H1 (cell line): ENCODE measurements around the gene KCND1. TPM values are rescaled to one million over a fixed set of nuclear protein-coding genes. Genes with fewer than 3 reads are reported as not detected.

Source experiments
- polyA plus RNA-seq, 7 experiments: library from polyadenylated mRNA; depleted of rRNA in 3 of 7; stranded (reverse) in 5 of 7; unstranded in 2 of 7; fragments of >200 nt in 5 of 7; fragments of 200-250 nt in 2 of 7; gene quantifications; 1 replicate in 5 of 7; 2 replicates in 1 of 7; 4 replicates in 1 of 7; pipeline versions ENCODE4 v1.2.1 to v1.2.3, GENCODE V29; 2011 to 2013; ENCODE audit warnings: missing spikeins in 2 of 7, mixed read lengths in 2 of 7
- small RNA-seq: library from polyadenylated mRNA; stranded (forward); fragments of <200 nt; extraction: miRNeasy Mini kit (QIAGEN cat#:217004); gene quantifications from one replicate; pipeline ENCODE3, GENCODE V24; 2013; ENCODE audit not compliant: insufficient read depth
- total RNA-seq: library from RNA; stranded (reverse); fragmentation: NEBNext Ultra II Directional; extraction: Animal tissue kit (Norgen Biotek cat#: 25700); gene quantifications from 2 replicates; pipeline ENCODE4 v1.2.1, GENCODE V29; 2021

KCND1 gene
- total and polyA plus RNA-seq, 2 of the 8 experiments (the other 6 are each of a cell fraction or from before 2014, with no cell fraction given): 3.1 to 6.8 TPM

Small RNA genes within 50 kb of the gene (small RNA-seq; reads per million reads assigned to genes)
- not detected for gene RNU6-722P

Other genes starting within 250 kb of the KCND1 start
- not detected in 2 replicates for gene GLOD5, start 210.1 kb downstream of the KCND1 start, total RNA-seq
- 0.18 and 0.35 TPM in 2 replicates for gene GLOD5, start 210.1 kb downstream of the KCND1 start, polyA plus RNA-seq (2011; rRNA removed)
- not detected in 2 replicates for gene GATA1, start 185.3 kb downstream of the KCND1 start, total RNA-seq
- gene GATA1, start 185.3 kb downstream of the KCND1 start, polyA plus RNA-seq (2011; rRNA removed): 0.05 TPM in 2 replicates
- 46.4 and 51.8 TPM in 2 replicates for gene HDAC6, start 169.8 kb downstream of the KCND1 start, total RNA-seq
- gene HDAC6, start 169.8 kb downstream of the KCND1 start, polyA plus RNA-seq (2011; rRNA removed): 34.0 and 36.4 TPM in 2 replicates
- gene ERAS, start 145.3 kb downstream of the KCND1 start, total RNA-seq: not detected in 2 replicates
- gene ERAS, start 145.3 kb downstream of the KCND1 start, polyA plus RNA-seq (2011; rRNA removed): 0.70 and 0.99 TPM in 2 replicates
- gene PCSK1N, start 136.2 kb downstream of the KCND1 start, total RNA-seq: 4.5 TPM in 2 replicates
- 3.6 and 7.0 TPM in 2 replicates for gene PCSK1N, start 136.2 kb downstream of the KCND1 start, polyA plus RNA-seq (2011; rRNA removed)
- 77.8 and 82.4 TPM in 2 replicates for gene TIMM17B, start 74.1 kb downstream of the KCND1 start, total RNA-seq
- 246 and 284 TPM in 2 replicates for gene TIMM17B, start 74.1 kb downstream of the KCND1 start, polyA plus RNA-seq (2011; rRNA removed)
- 95.9 and 101 TPM in 2 replicates for gene PQBP1, start 73.9 kb downstream of the KCND1 start, total RNA-seq
- 91.7 and 124 TPM in 2 replicates for gene PQBP1, start 73.9 kb downstream of the KCND1 start, polyA plus RNA-seq (2011; rRNA removed)
- gene SLC35A2, start 60.2 kb downstream of the KCND1 start, total RNA-seq: 20.4 and 21.4 TPM in 2 replicates
- 48.3 and 52.1 TPM in 2 replicates for gene SLC35A2, start 60.2 kb downstream of the KCND1 start, polyA plus RNA-seq (2011; rRNA removed)
- 180 and 190 TPM in 2 replicates for gene PIM2, start 52.8 kb downstream of the KCND1 start, total RNA-seq
- gene PIM2, start 52.8 kb downstream of the KCND1 start, polyA plus RNA-seq (2011; rRNA removed): 203 and 257 TPM in 2 replicates
- gene OTUD5, start 14.2 kb downstream of the KCND1 start, total RNA-seq: 50.0 and 53.5 TPM in 2 replicates
- gene OTUD5, start 14.2 kb downstream of the KCND1 start, polyA plus RNA-seq (2011; rRNA removed): 46.3 and 60.4 TPM in 2 replicates
- gene GRIPAP1, start 30.4 kb upstream of the KCND1 start, total RNA-seq: 44.5 and 55.9 TPM in 2 replicates
- 21.6 and 26.6 TPM in 2 replicates for gene GRIPAP1, start 30.4 kb upstream of the KCND1 start, polyA plus RNA-seq (2011; rRNA removed)
- 52.9 and 55.2 TPM in 2 replicates for gene TFE3, start 71.5 kb upstream of the KCND1 start, total RNA-seq
- 33.7 and 81.1 TPM in 2 replicates for gene TFE3, start 71.5 kb upstream of the KCND1 start, polyA plus RNA-seq (2011; rRNA removed)
- gene CCDC120, start 87.2 kb upstream of the KCND1 start, total RNA-seq: 11.8 and 11.9 TPM in 2 replicates
- gene CCDC120, start 87.2 kb upstream of the KCND1 start, polyA plus RNA-seq (2011; rRNA removed): 4.9 and 8.6 TPM in 2 replicates
- 11.3 and 12.1 TPM in 2 replicates for gene PRAF2, start 102.2 kb upstream of the KCND1 start, total RNA-seq
- gene PRAF2, start 102.2 kb upstream of the KCND1 start, polyA plus RNA-seq (2011; rRNA removed): 15.4 and 18.9 TPM in 2 replicates
- gene WDR45, start 108.0 kb upstream of the KCND1 start, total RNA-seq: 26.0 and 27.9 TPM in 2 replicates
- 49.7 and 50.6 TPM in 2 replicates for gene WDR45, start 108.0 kb upstream of the KCND1 start, polyA plus RNA-seq (2011; rRNA removed)
- 16.8 and 17.9 TPM in 2 replicates for gene GPKOW, start 151.9 kb upstream of the KCND1 start, total RNA-seq
- gene GPKOW, start 151.9 kb upstream of the KCND1 start, polyA plus RNA-seq (2011; rRNA removed): 11.9 and 14.0 TPM in 2 replicates
- 0.37 and 0.46 TPM in 2 replicates for gene MAGIX, start 190.9 kb upstream of the KCND1 start, total RNA-seq
- gene MAGIX, start 190.9 kb upstream of the KCND1 start, polyA plus RNA-seq (2011; rRNA removed): 1.1 and 1.9 TPM in 2 replicates
- gene PLP2, start 200.1 kb upstream of the KCND1 start, total RNA-seq: 9.0 and 10.3 TPM in 2 replicates
- gene PLP2, start 200.1 kb upstream of the KCND1 start, polyA plus RNA-seq (2011; rRNA removed): 23.4 and 25.6 TPM in 2 replicates
- gene PRICKLE3, start 214.5 kb upstream of the KCND1 start, total RNA-seq: 8.4 and 10.6 TPM in 2 replicates
- 9.1 and 15.1 TPM in 2 replicates for gene PRICKLE3, start 214.5 kb upstream of the KCND1 start, polyA plus RNA-seq (2011; rRNA removed)
- gene SYP, start 228.3 kb upstream of the KCND1 start, total RNA-seq: 10.2 and 10.8 TPM in 2 replicates
- gene SYP, start 228.3 kb upstream of the KCND1 start, polyA plus RNA-seq (2011; rRNA removed): 4.3 and 7.2 TPM in 2 replicates